Activated T-helper 9 cell treated with anti-CD3 and anti-CD28 coated beads, Interleukin-2, amount 50 U/mL, for 16 hours (primary cell): ENCODE measurements around the gene WIPF1.

Source experiments
- DNase-seq: peaks from one replicate; pipeline ENCODE4 v3.0.0-alpha.2; 2020; ENCODE audit warnings: low read depth

The WIPF1 gene

GRCh38 chr2:174597345-174598047 lies at the start of gene WIPF1:
TSS of gene WIPF1 (minus strand) at chr2:174597804. CDS start at chr2:174585573, 12,231 bp downstream.
- DNase-seq, result no peak

- DNase-seq, result no peak
These were observed 47.7 kb upstream of the WIPF1 start for GRCh38 chr2:174645296-174645695.

GRCh38 chr2:174644406-174644805 lies 46.8 kb upstream of the WIPF1 start:
- no peak for DNase-seq

GRCh38 chr2:174643356-174643755 lies 45.8 kb upstream of the WIPF1 start:
- DNase-seq, result no peak

- DNase-seq, result no peak
These were observed 43.6 kb upstream of the WIPF1 start for GRCh38 chr2:174641168-174641567.

GRCh38 chr2:174636987-174637386 lies 39.4 kb upstream of the WIPF1 start:
- DNase-seq, result no peak

- no peak for DNase-seq
These were observed 38.3 kb upstream of the WIPF1 start for GRCh38 chr2:174635776-174636404.

- no peak for DNase-seq
These were observed 37.5 kb upstream of the WIPF1 start for GRCh38 chr2:174635015-174635593.

GRCh38 chr2:174634130-174635014 lies 36.8 kb upstream of the WIPF1 start:
- DNase-seq, result peak; percentile 21

- DNase-seq, result no peak
These were observed 36.0 kb upstream of the WIPF1 start for GRCh38 chr2:174633623-174633930.

- no peak for DNase-seq
These were observed 35.4 kb upstream of the WIPF1 start for GRCh38 chr2:174632841-174633622.

- no peak for DNase-seq
These were observed 33.7 kb upstream of the WIPF1 start for GRCh38 chr2:174631009-174631981.

GRCh38 chr2:174630107-174630506 lies 32.5 kb upstream of the WIPF1 start:
- no peak for DNase-seq

- no peak for DNase-seq
These were observed 31.9 kb upstream of the WIPF1 start for GRCh38 chr2:174629506-174629905.

- no peak for DNase-seq
These were observed 31.0 kb upstream of the WIPF1 start for GRCh38 chr2:174628528-174629169.

- no peak for DNase-seq
These were observed 29.6 kb upstream of the WIPF1 start for GRCh38 chr2:174627216-174627615.

GRCh38 chr2:174624895-174625430 lies 27.4 kb upstream of the WIPF1 start:
- DNase-seq, result no peak

- DNase-seq, result no peak
These were observed 26.1 kb upstream of the WIPF1 start for GRCh38 chr2:174623690-174624089.

- no peak for DNase-seq
These were observed 25.6 kb upstream of the WIPF1 start for GRCh38 chr2:174623106-174623637.

- no peak for DNase-seq
These were observed 23.7 kb upstream of the WIPF1 start for GRCh38 chr2:174621323-174621722.
